ENCODE results near the gene HAPLN2. TPM values are rescaled to one million over a fixed set of nuclear protein-coding genes. Genes with fewer than 3 reads are reported as not detected.
"Not testable (repeated sequence)": the region's sequence is repeated elsewhere in the genome, so short reads cannot be mapped to it uniquely, and the experiment has no call there.

HAPLN2 gene
- total and polyA plus RNA-seq, 2 of the 4 experiments (the other 2 are of a cell fraction), result not detected

- intact Hi-C loops (cut with micrococcal nuclease) (no loop called here), dilution Hi-C loops (cut with HindIII; ENCODE audit: low sequenced_read_pairs, unreplicated experiment) (no loop called here), in situ Hi-C loops (cut with MboI; ENCODE audit: low sequenced_read_pairs) (no loop called here)
- H2BK15ac ChIP-seq (ENCODE audit: low read depth, low read length), result no peak overlapping the region
- TF ChIP-seq MXI1 (IDR thresholded peaks at IDR 0.05; ENCODE audit: borderline replicate concordance, low read depth, low read length) (no peak), USF2 (IDR thresholded peaks at IDR 0.05; ENCODE audit: low read depth, low read length) (no peak), CEBPB (IDR thresholded peaks at IDR 0.05; ENCODE audit: low read depth, low read length) (no peak), RFX5 (IDR thresholded peaks at IDR 0.05; ENCODE audit: low read depth, low read length) (no peak), FOS (IDR thresholded peaks at IDR 0.05; ENCODE audit: low read depth, low read length) (no peak)
- peaks cover 4 to 7% of the 10 kb centered on the region in 2 experiments; a peak in 3 of 4 replicates for H3K79me1 ChIP-seq (ENCODE audit: low read depth in 1 of 2, low read length in 2 of 2)
- ATAC-seq (ENCODE audit: low read depth) (no peak), DNase-seq (no peak)
- no peak overlapping the region for H3K14ac ChIP-seq (replicated peaks; ENCODE audit: low read depth, low read length)
- no peaks in the 10 kb centered on the region for H4K20me1 ChIP-seq (ENCODE audit: insufficient read depth, low read length)
- H4K5ac ChIP-seq (ENCODE audit: low read depth, low read length), result no peak overlapping the region
- H2BK20ac ChIP-seq (ENCODE audit: low read depth, low read length), result no peak overlapping the region
- H3K4me1 ChIP-seq (ENCODE audit: control insufficient read depth, insufficient read depth, low read length), result no peaks in the 10 kb centered on the region
- WGBS, 2 experiments (ENCODE audit: extremely low coverage in 2 of 2, insufficient read length in 1 of 2), result no CpG with 5 or more reads among the region's 3 CpGs
- no peak overlapping the region for H3K56ac ChIP-seq (ENCODE audit: extremely low read depth, insufficient read depth, low read length)
- no peak overlapping the region for H3K9ac ChIP-seq (ENCODE audit: low read depth, low read length)
- BruUV-seq (replicated peaks), result no TSS peak
- peaks cover 15% of the 10 kb centered on the region for H3K27me3 ChIP-seq (ENCODE audit: control insufficient read depth, insufficient read depth, low read length)
- no peak overlapping the region for H2AK5ac ChIP-seq (ENCODE audit: low read depth, low read length)
- H3K9me1 ChIP-seq (ENCODE audit: insufficient read depth, low read length), result peaks cover 4% of the 10 kb centered on the region; the same call in 1 of the 2 replicates
- H3K4ac ChIP-seq (ENCODE audit: low read depth, low read length), result no peak overlapping the region
- no peak overlapping the region for H4K8ac ChIP-seq (ENCODE audit: low read depth in 2 of 2, low read length in 2 of 2)
- POLR2A ChIA-PET (ENCODE audit: unreplicated experiment), result no interaction called here
- CTCF ChIA-PET, result no interaction called here
- H3K36me3 ChIP-seq (ENCODE audit: control insufficient read depth, insufficient read depth, low read length), result no peaks in the 10 kb centered on the region
- H3K4me3 ChIP-seq (ENCODE audit: insufficient read depth, low read depth, low read length), result no peak overlapping the region
- no peak overlapping the region for H2AFZ ChIP-seq (replicated peaks; ENCODE audit: low read length, poor library complexity)
- no peak overlapping the region for H2AK9ac ChIP-seq (replicated peaks; ENCODE audit: low read depth, low read length, poor library complexity)
- no peak overlapping the region for H3K27ac ChIP-seq (ENCODE audit: insufficient read depth, low read length)
- H3K4me2 ChIP-seq (ENCODE audit: low read depth, low read length), result no peak overlapping the region
- no peak overlapping the region for H2BK120ac ChIP-seq (ENCODE audit: low read depth, low read length)
- H3K23ac ChIP-seq (ENCODE audit: low read depth, low read length), result no peak overlapping the region
- H4K91ac ChIP-seq (ENCODE audit: insufficient read depth, low read depth, low read length), result no peak overlapping the region
- no peaks in the 10 kb centered on the region for H3K9me3 ChIP-seq (ENCODE audit: control insufficient read depth, insufficient read depth, low read length)
- H2BK5ac ChIP-seq (ENCODE audit: low read depth, low read length, poor library complexity, severe bottlenecking), result no peak overlapping the region
- no peak overlapping the region for H3K18ac ChIP-seq (ENCODE audit: low read depth, low read length)
Measured at GRCh38 chr1:156586892-156587477, 32.2 kb upstream of the HAPLN2 start.

GRCh38 chr1:156587927-156588326 is 31.3 kb upstream of the HAPLN2 start:
- H3K23ac ChIP-seq (ENCODE audit: low read depth, low read length); H3K9ac ChIP-seq (ENCODE audit: low read depth, low read length); H2BK20ac ChIP-seq (ENCODE audit: low read depth, low read length); H2BK5ac ChIP-seq (ENCODE audit: low read depth, low read length, poor library complexity, severe bottlenecking); H3K56ac ChIP-seq (ENCODE audit: extremely low read depth, insufficient read depth, low read length); H3K14ac ChIP-seq (replicated peaks; ENCODE audit: low read depth, low read length); POLR2A ChIA-PET (ENCODE audit: unreplicated experiment); H2BK15ac ChIP-seq (ENCODE audit: low read depth, low read length); H3K9me3 ChIP-seq (ENCODE audit: control insufficient read depth, insufficient read depth, low read length); H2BK120ac ChIP-seq (ENCODE audit: low read depth, low read length); H3K27ac ChIP-seq (ENCODE audit: insufficient read depth, low read length); intact Hi-C loops (cut with micrococcal nuclease); H3K4me1 ChIP-seq (ENCODE audit: control insufficient read depth, insufficient read depth, low read length); H4K8ac ChIP-seq (ENCODE audit: low read depth in 2 of 2, low read length in 2 of 2); H3K4ac ChIP-seq (ENCODE audit: low read depth, low read length); H3K18ac ChIP-seq (ENCODE audit: low read depth, low read length); ATAC-seq (ENCODE audit: low read depth); DNase-seq; H3K36me3 ChIP-seq (ENCODE audit: control insufficient read depth, insufficient read depth, low read length); CTCF ChIA-PET; in situ Hi-C loops (cut with MboI; ENCODE audit: low sequenced_read_pairs); BruUV-seq (replicated peaks); H2AFZ ChIP-seq (replicated peaks; ENCODE audit: low read length, poor library complexity); H2AK5ac ChIP-seq (ENCODE audit: low read depth, low read length); H2AK9ac ChIP-seq (replicated peaks; ENCODE audit: low read depth, low read length, poor library complexity); H3K4me2 ChIP-seq (ENCODE audit: low read depth, low read length); H4K91ac ChIP-seq (ENCODE audit: insufficient read depth, low read depth, low read length); H3K4me3 ChIP-seq (ENCODE audit: insufficient read depth, low read depth, low read length); H4K20me1 ChIP-seq (ENCODE audit: insufficient read depth, low read length); dilution Hi-C loops (cut with HindIII; ENCODE audit: low sequenced_read_pairs, unreplicated experiment); H4K5ac ChIP-seq (ENCODE audit: low read depth, low read length): not testable (repeated sequence)
- Histone ChIP-seq H3K27me3 (ENCODE audit: control insufficient read depth, insufficient read depth, low read length) (peaks cover 15% of the 10 kb centered on the region), H3K79me1 (ENCODE audit: low read depth in 1 of 2, low read length in 2 of 2) (peaks cover 11 to 16% of the 10 kb centered on the region in 2 experiments), H3K9me1 (ENCODE audit: insufficient read depth, low read length) (peaks cover 10% of the 10 kb centered on the region)
- WGBS, 2 experiments (ENCODE audit: extremely low coverage in 2 of 2, insufficient read length in 1 of 2), result no CpG with 5 or more reads among the region's 8 CpGs

Data from IMR-90 (cell line).